Thyroid gland (tissue), 4 donors: ENCODE results near the gene FTCD.

Experiments used
- POLR2A ChIP-seq, 2 donors: fragments of 450-650 bp; IDR thresholded peaks; one replicate each; pipeline ENCODE4 v1.6.1; 2017; ENCODE audit warnings: antibody characterized with exemption in 2 of 2, mild to moderate bottlenecking in 2 of 2, moderate library complexity in 1 of 2
- TF ChIP-seq, protein P1 (sequence below), 6 experiments: fragments of 200-600 bp in 3 of 6; fragments of 450-650 bp in 3 of 6; sonication (generic) in 3 of 6; IDR thresholded peaks; one replicate each; pipeline ENCODE4 v1.5.1; 2016 to 2019; ENCODE audit warnings: antibody characterized with exemption in 6 of 6, mild to moderate bottlenecking in 2 of 6, inconsistent platforms in 1 of 6, moderate library complexity in 1 of 6

DNA sequence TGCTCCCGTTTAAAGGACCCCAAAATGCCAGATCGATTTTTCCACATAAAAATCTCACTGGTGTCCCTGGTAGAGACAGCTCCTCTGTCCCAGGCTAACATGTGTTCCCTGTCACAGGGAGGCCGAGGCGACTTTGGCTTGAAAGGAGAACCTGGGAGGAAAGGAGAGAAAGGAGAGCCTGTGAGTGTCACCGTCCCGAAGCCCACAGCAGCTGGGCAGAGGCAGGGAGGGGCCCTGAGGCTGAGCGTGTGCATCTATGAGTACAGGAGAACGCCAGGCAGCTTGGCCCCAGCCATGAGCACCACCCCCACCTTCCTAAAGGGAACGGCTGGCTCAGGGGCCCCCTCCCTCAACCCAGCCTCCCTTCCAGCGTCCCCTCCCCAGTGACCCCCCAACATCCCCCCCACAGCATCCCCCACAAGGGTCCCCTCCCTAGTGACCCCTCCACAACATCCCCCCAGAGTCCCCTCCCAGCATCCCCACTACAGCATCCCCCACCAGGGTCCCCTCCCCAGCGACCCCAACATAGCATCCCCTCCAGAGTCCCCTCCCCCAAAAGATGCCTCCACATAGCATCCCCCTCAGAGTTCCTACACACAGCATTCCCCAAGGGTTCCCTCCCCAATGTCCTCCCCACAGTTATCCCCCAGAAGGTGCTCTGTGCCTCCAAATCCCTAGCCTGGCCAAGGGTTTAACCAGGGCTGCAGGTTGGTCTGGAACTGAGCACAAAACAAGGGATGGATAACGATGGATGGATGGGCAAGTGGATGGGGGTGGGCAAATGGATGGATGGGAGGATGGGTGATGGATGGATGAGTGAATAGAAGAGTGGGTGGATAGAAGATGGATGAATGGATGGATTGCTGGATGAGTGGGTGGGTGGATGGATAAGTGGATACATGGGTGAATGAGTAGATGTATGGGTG is 32.4 kb downstream of the FTCD start:
- TF ChIP-seq POLR2A (IDR thresholded peaks at IDR 0.05) = no peak
- TF ChIP-seq, protein P1, sequence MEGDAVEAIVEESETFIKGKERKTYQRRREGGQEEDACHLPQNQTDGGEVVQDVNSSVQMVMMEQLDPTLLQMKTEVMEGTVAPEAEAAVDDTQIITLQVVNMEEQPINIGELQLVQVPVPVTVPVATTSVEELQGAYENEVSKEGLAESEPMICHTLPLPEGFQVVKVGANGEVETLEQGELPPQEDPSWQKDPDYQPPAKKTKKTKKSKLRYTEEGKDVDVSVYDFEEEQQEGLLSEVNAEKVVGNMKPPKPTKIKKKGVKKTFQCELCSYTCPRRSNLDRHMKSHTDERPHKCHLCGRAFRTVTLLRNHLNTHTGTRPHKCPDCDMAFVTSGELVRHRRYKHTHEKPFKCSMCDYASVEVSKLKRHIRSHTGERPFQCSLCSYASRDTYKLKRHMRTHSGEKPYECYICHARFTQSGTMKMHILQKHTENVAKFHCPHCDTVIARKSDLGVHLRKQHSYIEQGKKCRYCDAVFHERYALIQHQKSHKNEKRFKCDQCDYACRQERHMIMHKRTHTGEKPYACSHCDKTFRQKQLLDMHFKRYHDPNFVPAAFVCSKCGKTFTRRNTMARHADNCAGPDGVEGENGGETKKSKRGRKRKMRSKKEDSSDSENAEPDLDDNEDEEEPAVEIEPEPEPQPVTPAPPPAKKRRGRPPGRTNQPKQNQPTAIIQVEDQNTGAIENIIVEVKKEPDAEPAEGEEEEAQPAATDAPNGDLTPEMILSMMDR (IDR thresholded peaks at IDR 0.05) = no peak
